ENCODE measurements around the gene PTPRT. TPM values are rescaled to one million over a fixed set of nuclear protein-coding genes. Genes with fewer than 3 reads are reported as not detected.
"Not testable (repeated sequence)": the region's sequence is repeated elsewhere in the genome, so short reads cannot be mapped to it uniquely, and the experiment has no call there.

Gene PTPRT
- total RNA-seq, 1 experiment from 2014 or later, result 44.5 TPM

DNA sequence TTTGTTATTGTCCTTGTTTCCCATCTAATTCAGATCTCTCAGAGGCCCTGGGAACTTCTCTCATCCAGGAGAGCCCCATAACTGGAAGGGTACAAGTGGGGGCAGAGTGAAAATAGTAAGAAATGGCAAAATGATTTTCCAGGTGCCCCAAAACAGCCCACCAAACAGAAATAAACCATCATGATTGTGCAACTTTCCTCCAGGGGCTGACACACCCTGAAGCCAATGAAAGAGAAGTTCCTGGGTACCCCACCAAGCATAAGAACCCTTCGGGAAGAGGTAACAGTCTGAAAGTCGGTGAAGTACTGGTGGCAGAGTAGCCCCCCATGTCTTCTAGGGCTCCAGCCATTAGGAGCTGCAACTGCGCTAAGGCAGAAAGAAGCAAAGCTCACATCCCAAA is 282.0 kb downstream of the PTPRT start:
- no peak for DNase-seq
- H3K9ac ChIP-seq (ENCODE audit: low read length), result peak overlapping the region; percentile 53
- no peaks in the 10 kb centered on the region for H3K27me3 ChIP-seq (ENCODE audit: low read length)
- no peak overlapping the region for H2AFZ ChIP-seq (ENCODE audit: low read length)
- peak overlapping the region; percentile 94 for H3K27ac ChIP-seq (ENCODE audit: low read length)
- peaks cover 7% of the 10 kb centered on the region; the same call in 1 of the 2 replicates for H3K36me3 ChIP-seq (ENCODE audit: insufficient read depth, low read length)
- H3K4me2 ChIP-seq (ENCODE audit: low read depth, low read length, poor library complexity, severe bottlenecking), result peak overlapping the region; percentile 31
- H3K79me2 ChIP-seq (ENCODE audit: low read length), result peaks cover 21% of the 10 kb centered on the region; the same call in 1 of the 2 replicates
- H3K4me3 ChIP-seq (ENCODE audit: low read length), result no peak overlapping the region
- H4K20me1 ChIP-seq (ENCODE audit: insufficient read depth, low read depth, low read length), result no peaks in the 10 kb centered on the region
- no peaks in the 10 kb centered on the region for H3K9me2 ChIP-seq (replicated peaks; ENCODE audit: insufficient read depth, low read length)
- peaks cover 86% of the 10 kb centered on the region for H3K4me1 ChIP-seq (ENCODE audit: low read length)
- H3K9me3 ChIP-seq (ENCODE audit: low read length), result no peaks in the 10 kb centered on the region; the same call in 1 of the 2 replicates

GRCh38 chr20:42906120-42906519 is 283.6 kb downstream of the PTPRT start:
- no peaks in the 10 kb centered on the region; the same call in 1 of the 2 replicates for H3K9me3 ChIP-seq (ENCODE audit: low read length)
- no peak overlapping the region for H3K4me2 ChIP-seq (ENCODE audit: low read depth, low read length, poor library complexity, severe bottlenecking)
- peaks cover 10% of the 10 kb centered on the region; the same call in 1 of the 2 replicates for H3K36me3 ChIP-seq (ENCODE audit: insufficient read depth, low read length)
- peaks cover 22% of the 10 kb centered on the region; the same call in 1 of the 2 replicates for H3K79me2 ChIP-seq (ENCODE audit: low read length)
- H4K20me1 ChIP-seq (ENCODE audit: insufficient read depth, low read depth, low read length), result no peaks in the 10 kb centered on the region
- H3K4me3 ChIP-seq (ENCODE audit: low read length), result no peak overlapping the region
- peak overlapping the region; percentile 94 for H3K27ac ChIP-seq (ENCODE audit: low read length)
- H3K9me2 ChIP-seq (replicated peaks; ENCODE audit: insufficient read depth, low read length), result no peaks in the 10 kb centered on the region
- peaks cover 86% of the 10 kb centered on the region for H3K4me1 ChIP-seq (ENCODE audit: low read length)
- no peak overlapping the region for H2AFZ ChIP-seq (ENCODE audit: low read length)
- no peaks in the 10 kb centered on the region for H3K27me3 ChIP-seq (ENCODE audit: low read length)
- H3K9ac ChIP-seq (ENCODE audit: low read length), result peak overlapping the region; percentile 37; the same call in 1 of the 2 replicates
- DNase-seq, result no peak

DNA sequence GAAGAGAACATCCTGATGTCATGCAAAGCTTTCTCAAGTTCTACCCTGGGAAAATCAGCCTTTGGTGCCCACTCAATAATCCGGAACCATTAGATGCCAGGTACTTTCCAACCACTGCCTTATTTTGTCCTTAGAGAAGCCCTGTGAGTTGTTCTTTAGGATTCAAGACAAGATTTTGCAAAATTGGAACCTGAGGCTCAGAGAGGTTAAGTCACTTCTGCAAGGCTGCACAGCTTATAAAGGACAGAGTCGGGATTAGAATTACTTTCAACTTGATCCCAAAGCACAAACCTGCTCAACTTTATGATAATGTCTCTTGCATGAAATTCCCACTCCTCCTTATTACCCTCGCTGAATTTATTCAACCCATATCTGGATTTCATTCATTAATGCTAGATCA is 287.2 kb downstream of the PTPRT start:
- H3K27me3 ChIP-seq (ENCODE audit: low read length), result no peaks in the 10 kb centered on the region
- H3K9me2 ChIP-seq (replicated peaks; ENCODE audit: insufficient read depth, low read length), result no peaks in the 10 kb centered on the region
- no peaks in the 10 kb centered on the region for H4K20me1 ChIP-seq (ENCODE audit: insufficient read depth, low read depth, low read length)
- no peak for DNase-seq
- no peak overlapping the region for H2AFZ ChIP-seq (ENCODE audit: low read length)
- H3K4me1 ChIP-seq (ENCODE audit: low read length), result peaks cover 72% of the 10 kb centered on the region
- H3K4me2 ChIP-seq (ENCODE audit: low read depth, low read length, poor library complexity, severe bottlenecking), result peak overlapping the region; percentile 1
- peak overlapping the region; percentile 29 for H3K9ac ChIP-seq (ENCODE audit: low read length)
- H3K9me3 ChIP-seq (ENCODE audit: low read length), result no peaks in the 10 kb centered on the region
- H3K79me2 ChIP-seq (ENCODE audit: low read length), result peaks cover 15% of the 10 kb centered on the region; the same call in 1 of the 2 replicates
- peak overlapping the region; percentile 73 for H3K27ac ChIP-seq (ENCODE audit: low read length)
- H3K36me3 ChIP-seq (ENCODE audit: insufficient read depth, low read length), result 0 out of 2 replicates have a peak, but pooled peaks cover 3% of the 10 kb centered on the region
- no peak overlapping the region for H3K4me3 ChIP-seq (ENCODE audit: low read length)

DNA sequence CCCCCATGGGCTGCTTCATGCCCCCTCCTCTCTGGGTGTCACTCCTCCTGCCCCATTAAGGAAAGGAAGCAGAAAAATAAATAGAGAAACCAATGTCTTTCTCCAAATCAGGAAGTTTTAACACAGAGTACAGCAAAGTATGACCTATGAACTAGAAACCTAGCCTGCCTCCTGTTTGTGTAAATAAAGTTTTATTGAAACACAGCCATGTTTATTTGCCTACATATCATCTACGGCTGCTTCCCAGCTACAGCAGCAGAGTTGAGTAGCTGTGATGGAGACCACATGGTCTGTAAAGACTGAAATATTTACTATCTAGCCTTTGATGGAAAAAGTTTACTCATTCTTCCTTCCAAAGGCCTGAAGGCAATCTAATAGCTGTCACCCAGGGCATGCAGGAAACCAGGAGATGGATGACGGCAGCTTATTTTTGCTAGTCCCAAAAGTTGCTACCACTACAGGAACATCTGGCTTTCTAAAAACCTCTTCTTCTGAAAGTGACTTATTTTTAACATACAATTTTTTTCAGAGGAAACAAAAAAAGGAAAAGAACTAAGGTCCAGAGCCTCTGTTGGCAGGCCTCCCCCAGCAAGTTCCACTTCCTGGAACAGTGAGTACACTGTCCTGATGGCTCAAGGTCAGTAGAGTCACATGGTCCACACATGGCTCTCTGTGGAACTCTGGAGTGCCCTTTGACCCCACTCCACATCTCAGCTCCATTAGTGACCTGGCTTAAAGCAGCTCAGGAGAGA is 287.8 kb downstream of the PTPRT start:
- Histone ChIP-seq H3K4me2 (ENCODE audit: low read depth, low read length, poor library complexity, severe bottlenecking) (peak overlapping the region; percentile 1), H3K79me2 (ENCODE audit: low read length) (peaks cover 15% of the 10 kb centered on the region; the same call in 1 of the 2 replicates), H3K27ac (ENCODE audit: low read length) (peak overlapping the region; percentile 73), H3K9ac (ENCODE audit: low read length) (peak overlapping the region; percentile 29), H3K9me2 (replicated peaks; ENCODE audit: insufficient read depth, low read length) (no peaks in the 10 kb centered on the region), H4K20me1 (ENCODE audit: insufficient read depth, low read depth, low read length) (no peaks in the 10 kb centered on the region), H3K27me3 (ENCODE audit: low read length) (no peaks in the 10 kb centered on the region), H3K4me3 (ENCODE audit: low read length) (no peak overlapping the region), H2AFZ (ENCODE audit: low read length) (no peak overlapping the region), H3K9me3 (ENCODE audit: low read length) (no peaks in the 10 kb centered on the region), H3K4me1 (ENCODE audit: low read length) (peaks cover 66% of the 10 kb centered on the region), H3K36me3 (ENCODE audit: insufficient read depth, low read length) (0 out of 2 replicates have a peak, but pooled peaks cover 3% of the 10 kb centered on the region)
- DNase-seq, result no peak

- not testable (repeated sequence) for H3K9me2 ChIP-seq (replicated peaks; ENCODE audit: insufficient read depth, low read length); DNase-seq; H3K9me3 ChIP-seq (ENCODE audit: low read length); H3K27me3 ChIP-seq (ENCODE audit: low read length); H3K36me3 ChIP-seq (ENCODE audit: insufficient read depth, low read length); H3K4me3 ChIP-seq (ENCODE audit: low read length); H2AFZ ChIP-seq (ENCODE audit: low read length); H3K4me2 ChIP-seq (ENCODE audit: low read depth, low read length, poor library complexity, severe bottlenecking); H3K79me2 ChIP-seq (ENCODE audit: low read length); H4K20me1 ChIP-seq (ENCODE audit: insufficient read depth, low read depth, low read length)
- Histone ChIP-seq H3K4me1 (ENCODE audit: low read length) (peaks cover 56% of the 10 kb centered on the region), H3K9ac (ENCODE audit: low read length) (peak overlapping the region; percentile 29; the same call in 1 of the 2 replicates), H3K27ac (ENCODE audit: low read length) (peak overlapping the region; percentile 73)
Observed at GRCh38 chr20:42900764-42901163, 288.9 kb downstream of the PTPRT start.

- Histone ChIP-seq H3K79me2 (ENCODE audit: low read length) (peaks cover 11% of the 10 kb centered on the region; the same call in 1 of the 2 replicates), H3K9ac (ENCODE audit: low read length) (no peak overlapping the region), H3K4me2 (ENCODE audit: low read depth, low read length, poor library complexity, severe bottlenecking) (no peak overlapping the region), H3K27me3 (ENCODE audit: low read length) (no peaks in the 10 kb centered on the region), H3K27ac (ENCODE audit: low read length) (no peak overlapping the region), H3K9me2 (replicated peaks; ENCODE audit: insufficient read depth, low read length) (no peaks in the 10 kb centered on the region), H3K4me1 (ENCODE audit: low read length) (peaks cover 32% of the 10 kb centered on the region), H4K20me1 (ENCODE audit: insufficient read depth, low read depth, low read length) (no peaks in the 10 kb centered on the region), H3K9me3 (ENCODE audit: low read length) (no peaks in the 10 kb centered on the region), H2AFZ (ENCODE audit: low read length) (no peak overlapping the region), H3K4me3 (ENCODE audit: low read length) (no peak overlapping the region), H3K36me3 (ENCODE audit: insufficient read depth, low read length) (peaks cover 24% of the 10 kb centered on the region)
- DNase-seq, result no peak
Observed at GRCh38 chr20:42895020-42895419, 294.7 kb downstream of the PTPRT start.

DNA sequence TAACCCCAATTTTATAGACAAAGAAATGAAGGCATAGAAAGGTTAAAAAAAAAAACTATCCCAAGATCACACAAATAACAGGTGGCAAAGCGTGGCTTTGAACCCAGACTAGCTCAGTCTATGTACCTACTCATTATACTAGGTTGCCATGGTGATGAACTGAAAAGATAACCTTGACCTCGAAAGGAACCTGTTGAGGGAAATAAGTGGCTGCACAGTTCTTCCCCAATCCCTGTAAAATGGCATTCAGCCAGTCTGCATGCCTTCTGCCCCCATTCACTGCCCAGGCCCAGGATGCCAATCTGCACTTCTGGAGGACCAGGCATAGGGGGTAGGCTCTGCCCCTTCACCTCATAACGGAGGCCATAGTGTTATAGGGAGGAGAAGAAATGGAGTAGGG is 295.2 kb downstream of the PTPRT start:
- Histone ChIP-seq H3K4me1 (ENCODE audit: low read length) (peaks cover 32% of the 10 kb centered on the region), H2AFZ (ENCODE audit: low read length) (no peak overlapping the region), H3K36me3 (ENCODE audit: insufficient read depth, low read length) (peaks cover 24% of the 10 kb centered on the region), H3K4me3 (ENCODE audit: low read length) (no peak overlapping the region), H4K20me1 (ENCODE audit: insufficient read depth, low read depth, low read length) (no peaks in the 10 kb centered on the region), H3K9ac (ENCODE audit: low read length) (no peak overlapping the region), H3K9me3 (ENCODE audit: low read length) (no peaks in the 10 kb centered on the region), H3K27ac (ENCODE audit: low read length) (no peak overlapping the region), H3K27me3 (ENCODE audit: low read length) (no peaks in the 10 kb centered on the region), H3K79me2 (ENCODE audit: low read length) (peaks cover 13% of the 10 kb centered on the region), H3K4me2 (ENCODE audit: low read depth, low read length, poor library complexity, severe bottlenecking) (no peak overlapping the region), H3K9me2 (replicated peaks; ENCODE audit: insufficient read depth, low read length) (no peaks in the 10 kb centered on the region)
- no peak for DNase-seq

- H3K9me3 ChIP-seq (ENCODE audit: low read length), result no peaks in the 10 kb centered on the region
- no peak for DNase-seq
- H3K9me2 ChIP-seq (replicated peaks; ENCODE audit: insufficient read depth, low read length), result no peaks in the 10 kb centered on the region
- no peak overlapping the region for H3K9ac ChIP-seq (ENCODE audit: low read length)
- H3K27ac ChIP-seq (ENCODE audit: low read length), result peak overlapping the region; percentile 39; the same call in 1 of the 2 replicates
- peaks cover 38% of the 10 kb centered on the region for H3K4me1 ChIP-seq (ENCODE audit: low read length)
- peaks cover 15% of the 10 kb centered on the region for H3K79me2 ChIP-seq (ENCODE audit: low read length)
- no peaks in the 10 kb centered on the region for H3K27me3 ChIP-seq (ENCODE audit: low read length)
- no peaks in the 10 kb centered on the region for H4K20me1 ChIP-seq (ENCODE audit: insufficient read depth, low read depth, low read length)
- H3K4me2 ChIP-seq (ENCODE audit: low read depth, low read length, poor library complexity, severe bottlenecking), result no peak overlapping the region
- H3K36me3 ChIP-seq (ENCODE audit: insufficient read depth, low read length), result peaks cover 22% of the 10 kb centered on the region
- no peak overlapping the region for H2AFZ ChIP-seq (ENCODE audit: low read length)
- H3K4me3 ChIP-seq (ENCODE audit: low read length), result no peak overlapping the region
Observed at GRCh38 chr20:42889517-42889916, 300.2 kb downstream of the PTPRT start.
